HG02642 (cell line): ENCODE results near the gene SLF1.
"Not testable (repeated sequence)": the region's sequence is repeated elsewhere in the genome, so short reads cannot be mapped to it uniquely, and the experiment has no call there.

Experiments
- ATAC-seq: cut with Tn5 transposase; IDR thresholded peaks from one replicate; pipeline ENCODE4 v1.9.1; 2021; ENCODE audit warnings: mild to moderate bottlenecking; ENCODE audit not compliant: unreplicated experiment, poor library complexity

The SLF1 gene

GRCh38 chr5:94618493-94619328 lies at the start of gene SLF1, which contains the start of gene KIAA0825:
TSS of gene SLF1 (plus strand) at chr5:94618669. CDS start at chr5:94628811, 10,142 bp downstream.
TSS of gene KIAA0825 (minus strand) at chr5:94618604. CDS start at chr5:94537126, 81,478 bp downstream.
- peak; percentile 98 for ATAC-seq

- no peak for ATAC-seq
Measured at GRCh38 chr5:94571415-94571814, 47.1 kb upstream of the SLF1 start.

- not testable (repeated sequence) for ATAC-seq
Measured at GRCh38 chr5:94573349-94573748, 45.1 kb upstream of the SLF1 start.

GRCh38 chr5:94575196-94575595 lies 43.3 kb upstream of the SLF1 start:
- no peak for ATAC-seq

GRCh38 chr5:94577466-94578245 lies 40.8 kb upstream of the SLF1 start:
- peak; percentile 70 for ATAC-seq

GRCh38 chr5:94595281-94595840 lies 23.1 kb upstream of the SLF1 start:
- no peak for ATAC-seq

GRCh38 chr5:94613583-94613982 lies 4.9 kb upstream of the SLF1 start:
- ATAC-seq, result no peak

- ATAC-seq, result no peak
Measured at GRCh38 chr5:94614156-94614805, 4.2 kb upstream of the SLF1 start.

GRCh38 chr5:94615862-94616261 lies 2.6 kb upstream of the SLF1 start:
- ATAC-seq, result no peak

GRCh38 chr5:94618029-94618492 lies 408 bp upstream of the SLF1 start:
- ATAC-seq, result peak; percentile 30

GRCh38 chr5:94620256-94620655 lies 1.8 kb downstream of the SLF1 start:
- ATAC-seq, result no peak

- ATAC-seq, result no peak
Measured at GRCh38 chr5:94621763-94622162, 3.3 kb downstream of the SLF1 start.

GRCh38 chr5:94623011-94623410 lies 4.5 kb downstream of the SLF1 start:
- ATAC-seq, result no peak

- no peak for ATAC-seq
Measured at GRCh38 chr5:94623877-94624276, 5.4 kb downstream of the SLF1 start.

GRCh38 chr5:94627191-94627590 lies 8.7 kb downstream of the SLF1 start:
- ATAC-seq, result no peak

- ATAC-seq, result peak; percentile 97
Measured at GRCh38 chr5:94632024-94632423, 13.6 kb downstream of the SLF1 start.

GRCh38 chr5:94640176-94640575 lies 21.7 kb downstream of the SLF1 start:
- no peak for ATAC-seq

- no peak for ATAC-seq
Measured at GRCh38 chr5:94645053-94645452, 26.6 kb downstream of the SLF1 start.

GRCh38 chr5:94646758-94647157 lies 28.3 kb downstream of the SLF1 start:
- ATAC-seq, result no peak

GRCh38 chr5:94649874-94650273 lies 31.4 kb downstream of the SLF1 start:
- ATAC-seq, result no peak
